GM19467 (cell line): ENCODE results near the gene ANGPTL8.

ENCODE experiments used
- ATAC-seq: cut with Tn5 transposase; IDR thresholded peaks from one replicate; pipeline ENCODE4 v1.9.1; 2021; ENCODE audit warnings: mild to moderate bottlenecking, moderate library complexity; ENCODE audit not compliant: unreplicated experiment

ANGPTL8 gene

GRCh38 chr19:11286312-11286974, 47.0 kb downstream of the ANGPTL8 start:
- no peak for ATAC-seq

- no peak for ATAC-seq
Measured at GRCh38 chr19:11288349-11288748, 48.9 kb downstream of the ANGPTL8 start.

- no peak for ATAC-seq
Measured at GRCh38 chr19:11290256-11290655, 50.8 kb downstream of the ANGPTL8 start.

GRCh38 chr19:11291415-11291814, 52.0 kb downstream of the ANGPTL8 start:
- ATAC-seq = no peak
